Progenitor cell of endocrine pancreas (in vitro differentiated cells): ENCODE data around the gene TMPRSS11E. TPM values are rescaled to one million over a fixed set of nuclear protein-coding genes. Genes with fewer than 3 reads are reported as not detected.

Experiments used
- DNase-seq: peaks from one replicate; pipeline ENCODE4 v3.0.0; 2021; ENCODE audit warnings: low spot score; ENCODE audit not compliant: unreplicated experiment
- H3K27ac Mint-ChIP-seq: 2 replicates; pipeline ENCODE4 v1.8.0; 2021; ENCODE audit warnings: mild to moderate bottlenecking, moderate library complexity, mixed read lengths
- H3K27me3 Mint-ChIP-seq: 2 replicates; pipeline ENCODE4 v1.8.0; 2021; ENCODE audit warnings: mixed read lengths
- H3K36me3 Mint-ChIP-seq: 2 replicates; pipeline ENCODE4 v1.8.0; 2022; ENCODE audit warnings: mixed read lengths; ENCODE audit not compliant: insufficient read depth
- H3K4me1 Mint-ChIP-seq: 2 replicates; pipeline ENCODE4 v1.8.0; 2021; ENCODE audit warnings: low read depth, mixed read lengths
- H3K4me3 Mint-ChIP-seq: 2 replicates; pipeline ENCODE4 v1.8.0; 2021; ENCODE audit warnings: low read depth, mild to moderate bottlenecking, moderate library complexity, mixed read lengths
- H3K9me3 Mint-ChIP-seq: 2 replicates; pipeline ENCODE4 v1.8.0; 2021; ENCODE audit warnings: low read depth, mixed read lengths
- total RNA-seq: library from RNA; stranded (reverse); gene quantifications from 2 replicates; pipeline ENCODE4 v1.2.1, GENCODE V29; 2021
- TF ChIP-seq, protein P1 (sequence below): fragments of 200-600 bp; sonication (generic); IDR thresholded peaks from one replicate; pipeline ENCODE4 v1.5.0; 2021; ENCODE audit warnings: antibody characterized with exemption, mild to moderate bottlenecking; ENCODE audit not compliant: unreplicated experiment

The TMPRSS11E gene
- total RNA-seq, 1 donor from 2014 or later = 0.12 TPM

GRCh38 chr4:68463796-68464195 is 16.5 kb downstream of the TMPRSS11E start:
- H3K4me3 Mint-ChIP-seq = no peak overlapping the region
- H3K36me3 Mint-ChIP-seq = no peaks in the 10 kb centered on the region

GRCh38 chr4:68465058-68465457 is 17.8 kb downstream of the TMPRSS11E start:
- Mint-ChIP-seq H3K27ac (no peak overlapping the region), H3K27me3 (no peaks in the 10 kb centered on the region), H3K4me1 (no peaks in the 10 kb centered on the region), H3K36me3 (no peaks in the 10 kb centered on the region), H3K9me3 (peaks cover 12% of the 10 kb centered on the region), H3K4me3 (no peak overlapping the region)
- no peak for DNase-seq
- TF ChIP-seq, protein P1, sequence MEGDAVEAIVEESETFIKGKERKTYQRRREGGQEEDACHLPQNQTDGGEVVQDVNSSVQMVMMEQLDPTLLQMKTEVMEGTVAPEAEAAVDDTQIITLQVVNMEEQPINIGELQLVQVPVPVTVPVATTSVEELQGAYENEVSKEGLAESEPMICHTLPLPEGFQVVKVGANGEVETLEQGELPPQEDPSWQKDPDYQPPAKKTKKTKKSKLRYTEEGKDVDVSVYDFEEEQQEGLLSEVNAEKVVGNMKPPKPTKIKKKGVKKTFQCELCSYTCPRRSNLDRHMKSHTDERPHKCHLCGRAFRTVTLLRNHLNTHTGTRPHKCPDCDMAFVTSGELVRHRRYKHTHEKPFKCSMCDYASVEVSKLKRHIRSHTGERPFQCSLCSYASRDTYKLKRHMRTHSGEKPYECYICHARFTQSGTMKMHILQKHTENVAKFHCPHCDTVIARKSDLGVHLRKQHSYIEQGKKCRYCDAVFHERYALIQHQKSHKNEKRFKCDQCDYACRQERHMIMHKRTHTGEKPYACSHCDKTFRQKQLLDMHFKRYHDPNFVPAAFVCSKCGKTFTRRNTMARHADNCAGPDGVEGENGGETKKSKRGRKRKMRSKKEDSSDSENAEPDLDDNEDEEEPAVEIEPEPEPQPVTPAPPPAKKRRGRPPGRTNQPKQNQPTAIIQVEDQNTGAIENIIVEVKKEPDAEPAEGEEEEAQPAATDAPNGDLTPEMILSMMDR = no peak

More at GRCh38 chr4:68463796-68464195, 16.5 kb downstream of the TMPRSS11E start:
- no peaks in the 10 kb centered on the region for H3K4me1 Mint-ChIP-seq
- peaks cover 7% of the 10 kb centered on the region for H3K9me3 Mint-ChIP-seq
- no peaks in the 10 kb centered on the region for H3K27me3 Mint-ChIP-seq
- DNase-seq = no peak
- no peak overlapping the region for H3K27ac Mint-ChIP-seq
- TF ChIP-seq, protein P1 = no peak

DNA sequence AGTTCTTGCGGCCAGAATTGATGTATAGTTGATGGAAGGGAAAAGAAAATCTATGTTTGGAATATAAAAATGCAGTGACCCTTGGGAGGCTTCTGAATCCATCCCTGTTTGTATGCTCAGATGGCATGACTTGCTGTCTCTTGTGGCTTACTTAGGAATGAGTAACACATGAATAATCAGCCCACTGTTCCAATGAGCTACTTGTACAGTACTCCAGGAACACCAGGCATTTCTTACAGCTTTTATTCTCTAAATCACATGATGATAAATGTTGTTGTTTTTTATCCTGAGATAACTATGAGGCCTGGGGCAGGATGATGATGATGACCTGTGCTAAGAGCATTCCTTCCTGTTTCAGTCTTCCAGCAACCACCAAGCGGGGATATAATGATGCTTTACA is 18.9 kb downstream of the TMPRSS11E start:
- TF ChIP-seq, protein P1 = no peak
- Mint-ChIP-seq H3K27ac (no peak overlapping the region), H3K4me1 (no peaks in the 10 kb centered on the region), H3K27me3 (no peaks in the 10 kb centered on the region), H3K9me3 (peaks cover 13% of the 10 kb centered on the region), H3K36me3 (no peaks in the 10 kb centered on the region), H3K4me3 (no peak overlapping the region)
- DNase-seq = no peak

DNA sequence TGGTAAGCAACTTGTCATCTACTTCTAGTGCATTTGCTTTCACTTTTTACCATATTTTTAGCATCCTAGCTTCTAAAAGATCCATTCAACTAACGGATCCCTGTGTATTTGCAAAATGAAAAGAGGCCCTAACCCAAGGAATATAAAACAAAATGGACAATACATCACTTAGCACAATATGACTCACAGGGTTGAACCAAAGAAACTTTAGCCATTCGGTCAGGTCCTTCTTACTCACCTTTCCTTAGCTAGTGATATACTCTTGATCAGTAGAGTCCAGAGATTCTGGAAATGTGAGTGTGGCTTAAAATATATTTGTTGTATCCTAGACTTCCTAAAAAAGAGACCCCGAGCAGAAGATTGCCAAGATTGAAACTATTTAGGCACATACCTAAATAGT is 19.5 kb downstream of the TMPRSS11E start:
- no peak overlapping the region for H3K4me3 Mint-ChIP-seq
- DNase-seq = no peak
- peaks cover 13% of the 10 kb centered on the region for H3K9me3 Mint-ChIP-seq
- H3K36me3 Mint-ChIP-seq = no peaks in the 10 kb centered on the region
- TF ChIP-seq, protein P1 = no peak
- H3K4me1 Mint-ChIP-seq = no peaks in the 10 kb centered on the region
- no peak overlapping the region for H3K27ac Mint-ChIP-seq
- H3K27me3 Mint-ChIP-seq = no peaks in the 10 kb centered on the region

GRCh38 chr4:68469482-68469881 is 22.2 kb downstream of the TMPRSS11E start:
- H3K4me1 Mint-ChIP-seq = no peaks in the 10 kb centered on the region
- DNase-seq = no peak
- no peaks in the 10 kb centered on the region for H3K36me3 Mint-ChIP-seq
- H3K27me3 Mint-ChIP-seq = no peaks in the 10 kb centered on the region
- TF ChIP-seq, protein P1 = no peak
- no peak overlapping the region for H3K27ac Mint-ChIP-seq
- H3K4me3 Mint-ChIP-seq = no peak overlapping the region
- peaks cover 23% of the 10 kb centered on the region for H3K9me3 Mint-ChIP-seq
